K562 (cell line): ENCODE results near the gene SCN5A. TPM values are rescaled to one million over a fixed set of nuclear protein-coding genes. Genes with fewer than 3 reads are reported as not detected.

Experiments used
- CHAMP1 ChIP-seq: fragments of 450-650 bp; IDR thresholded peaks from 2 replicates; pipeline ENCODE4 v1.6.1; 2016; ENCODE audit warnings: mild to moderate bottlenecking
- ZBTB40 ChIP-seq, 2 experiments: fragments of 450-650 bp in 1 of 2; sonication (generic) in 1 of 2; formaldehyde crosslinking in 1 of 2; IDR thresholded peaks; 2 replicates each; pipeline versions ENCODE4 v1.7.1 to v1.9.0; 2016 to 2022; ENCODE audit warnings: inconsistent platforms in 1 of 2, mild to moderate bottlenecking in 1 of 2, missing genetic modification reagents in 1 of 2
- polyA plus RNA-seq, 8 experiments: library from polyadenylated mRNA; depleted of rRNA in 4 of 8; stranded (reverse) in 5 of 8; unstranded in 3 of 8; fragments of >200 nt; fragmentation: Nextera tagmentation in 2 of 8; fragmentation: Illumina TruSeq in 1 of 8; extraction: Ambion mirVana in 2 of 8; extraction: Trizol in 1 of 8; gene quantifications; 2 replicates each; pipeline versions ENCODE4 v1.2.1 to v1.2.3, GENCODE V29; 2011 to 2014; ENCODE audit warnings: inconsistent platforms in 1 of 8, missing spikeins in 1 of 8
- total RNA-seq, 7 experiments: library from RNA; depleted of rRNA in 6 of 7; stranded (reverse); fragments of >200 nt in 6 of 7; fragmentation: Illumina TruSeq in 2 of 7; extraction: Trizol in 2 of 7; gene quantifications; 2 replicates each; pipeline versions ENCODE4 v1.2.1 to v1.2.3, GENCODE V29; 2011 to 2021; ENCODE audit warnings: low replicate concordance in 1 of 7

The SCN5A gene
- total and polyA plus RNA-seq, 9 of the 15 experiments (the other 6 are each of a cell fraction or from before 2014, with no cell fraction given): 0.07 to 1.4 (median 0.21) TPM; not detected in 2

- TF ChIP-seq ZBTB40 (IDR thresholded peaks at IDR 0.05) (no peak), ZBTB40 (CRISPR knock-in tag; IDR thresholded peaks at IDR 0.05) (no peak), CHAMP1 (no peak)
Measured at GRCh38 chr3:38637906-38638305, 11.6 kb downstream of the SCN5A start (continued).
